K562 (cell line): Measurements from ENCODE around the gene PEX10. TPM values are rescaled to one million over a fixed set of nuclear protein-coding genes. Genes with fewer than 3 reads are reported as not detected.

Experiments
- CREB3 ChIP-seq: fragments of 450-650 bp; conservative IDR thresholded peaks from 2 replicates; pipeline ENCODE4 v1.6.1; 2016; ENCODE audit warnings: missing genetic modification characterization, low read depth, mild to moderate bottlenecking, missing compliant biosample characterization, moderate library complexity
- ETV6 ChIP-seq, 3 experiments: fragments of 150-350 bp in 1 of 3; sonication (generic) in 1 of 3; formaldehyde crosslinking in 1 of 3; IDR thresholded peaks; 2 replicates each; pipeline versions ENCODE4 v1.6.1 to v1.8.0; 2014 to 2022; ENCODE audit warnings: borderline replicate concordance in 2 of 3, low read depth in 2 of 3, antibody characterized with exemption in 1 of 3, low read length in 1 of 3, mild to moderate bottlenecking in 1 of 3, missing genetic modification reagents in 1 of 3
- PTBP1 ChIP-seq: fragments of 200-400 bp; formaldehyde crosslinking; IDR thresholded peaks from 2 replicates; pipeline ENCODE4 v1.6.1; 2017; ENCODE audit warnings: low read depth, low read length
- RCOR1 ChIP-seq, 2 experiments: IDR thresholded peaks; 2 replicates each; pipeline ENCODE4 v1.6.1; 2012; ENCODE audit warnings: low read depth in 2 of 2, low read length in 2 of 2, borderline replicate concordance in 1 of 2, improper control_type of control experiment in 1 of 2
- VEZF1 ChIP-seq: fragments of 200-800 bp; sonication (Bioruptor generic); IDR thresholded peaks from 2 replicates; pipeline ENCODE4 v1.6.1; 2017; ENCODE audit warnings: missing genetic modification characterization, missing compliant biosample characterization
- polyA plus RNA-seq, 8 experiments: library from polyadenylated mRNA; depleted of rRNA in 4 of 8; stranded (reverse) in 5 of 8; unstranded in 3 of 8; fragments of >200 nt; fragmentation: Nextera tagmentation in 2 of 8; fragmentation: Illumina TruSeq in 1 of 8; extraction: Ambion mirVana in 2 of 8; extraction: Trizol in 1 of 8; gene quantifications; 2 replicates each; pipeline versions ENCODE4 v1.2.1 to v1.2.3, GENCODE V29; 2011 to 2014; ENCODE audit warnings: inconsistent platforms in 1 of 8, missing spikeins in 1 of 8
- total RNA-seq, 7 experiments: library from RNA; depleted of rRNA in 6 of 7; stranded (reverse); fragments of >200 nt in 6 of 7; fragmentation: Illumina TruSeq in 2 of 7; extraction: Trizol in 2 of 7; gene quantifications; 2 replicates each; pipeline versions ENCODE4 v1.2.1 to v1.2.3, GENCODE V29; 2011 to 2021; ENCODE audit warnings: low replicate concordance in 1 of 7
- TF ChIP-seq, protein P1 (sequence below): IDR thresholded peaks from 2 replicates; pipeline ENCODE4 v1.6.1; 2014; ENCODE audit warnings: antibody characterized with exemption
- TF ChIP-seq, protein P2 (sequence below), 2 experiments: fragments of 450-650 bp; IDR thresholded peaks; 2 replicates each; pipeline ENCODE4 v1.6.1; 2016; ENCODE audit warnings: mild to moderate bottlenecking in 2 of 2, borderline replicate concordance in 1 of 2, low read depth in 1 of 2, moderate library complexity in 1 of 2

The PEX10 gene
- total and polyA plus RNA-seq, 9 of the 15 experiments (the other 6 are each of a cell fraction or from before 2014, with no cell fraction given), result 0.03 to 26.2 (median 8.7) TPM

DNA sequence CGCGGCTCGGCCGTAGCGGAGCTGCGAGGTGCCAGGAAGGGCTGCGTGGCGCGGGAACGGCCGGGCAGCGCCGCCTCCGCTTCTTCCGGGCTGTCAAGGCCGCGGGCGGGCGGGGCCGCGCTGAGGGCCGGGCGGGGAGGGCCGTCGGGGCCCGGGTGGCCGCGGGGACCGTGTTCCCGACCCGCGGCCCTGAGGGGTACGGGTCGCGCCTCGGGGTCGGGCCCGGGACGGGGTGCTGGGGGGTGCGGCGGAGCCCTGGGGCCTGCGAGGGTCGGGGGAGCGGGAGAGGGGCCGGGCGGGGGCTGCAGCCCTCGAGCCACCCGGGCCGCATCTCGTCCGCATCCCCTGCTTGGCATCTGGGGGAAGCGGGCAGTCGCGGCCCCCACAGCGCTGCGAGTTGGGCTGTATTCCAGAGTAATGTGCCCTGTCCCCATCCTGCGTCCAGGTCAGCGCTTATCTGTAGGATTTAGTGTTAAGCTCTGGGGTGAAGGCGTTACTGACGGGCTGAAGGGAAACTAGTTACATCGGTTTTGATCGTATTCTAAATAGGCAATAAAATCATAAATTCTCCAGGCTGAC lies 20.3 kb downstream of the PEX10 start (continued):
- TF ChIP-seq RCOR1 (IDR thresholded peaks at IDR 0.05; ENCODE audit: borderline replicate concordance in 1 of 2, low read depth in 2 of 2, low read length in 2 of 2), result no peak
- TF ChIP-seq, protein P1, sequence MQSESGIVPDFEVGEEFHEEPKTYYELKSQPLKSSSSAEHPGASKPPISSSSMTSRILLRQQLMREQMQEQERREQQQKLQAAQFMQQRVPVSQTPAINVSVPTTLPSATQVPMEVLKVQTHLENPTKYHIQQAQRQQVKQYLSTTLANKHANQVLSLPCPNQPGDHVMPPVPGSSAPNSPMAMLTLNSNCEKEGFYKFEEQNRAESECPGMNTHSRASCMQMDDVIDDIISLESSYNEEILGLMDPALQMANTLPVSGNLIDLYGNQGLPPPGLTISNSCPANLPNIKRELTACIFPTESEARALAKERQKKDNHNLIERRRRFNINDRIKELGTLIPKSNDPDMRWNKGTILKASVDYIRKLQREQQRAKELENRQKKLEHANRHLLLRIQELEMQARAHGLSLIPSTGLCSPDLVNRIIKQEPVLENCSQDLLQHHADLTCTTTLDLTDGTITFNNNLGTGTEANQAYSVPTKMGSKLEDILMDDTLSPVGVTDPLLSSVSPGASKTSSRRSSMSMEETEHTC, result no peak
- TF ChIP-seq CREB3 (tag), result no peak
- peak; percentile 74 for TF ChIP-seq VEZF1 (CRISPR knock-in tag)
- TF ChIP-seq PTBP1, result no peak
- TF ChIP-seq ETV6 (IDR thresholded peaks at IDR 0.05; ENCODE audit: borderline replicate concordance in 1 of 2, low read depth in 2 of 2, low read length in 1 of 2), result 0 out of 4 replicates have a peak, but pooled peaks of 1 of the 2 experiments have one; percentile 8
- no peak for TF ChIP-seq ETV6 (CRISPR knock-in tag; IDR thresholded peaks at IDR 0.05; ENCODE audit: borderline replicate concordance)
- TF ChIP-seq, protein P2, sequence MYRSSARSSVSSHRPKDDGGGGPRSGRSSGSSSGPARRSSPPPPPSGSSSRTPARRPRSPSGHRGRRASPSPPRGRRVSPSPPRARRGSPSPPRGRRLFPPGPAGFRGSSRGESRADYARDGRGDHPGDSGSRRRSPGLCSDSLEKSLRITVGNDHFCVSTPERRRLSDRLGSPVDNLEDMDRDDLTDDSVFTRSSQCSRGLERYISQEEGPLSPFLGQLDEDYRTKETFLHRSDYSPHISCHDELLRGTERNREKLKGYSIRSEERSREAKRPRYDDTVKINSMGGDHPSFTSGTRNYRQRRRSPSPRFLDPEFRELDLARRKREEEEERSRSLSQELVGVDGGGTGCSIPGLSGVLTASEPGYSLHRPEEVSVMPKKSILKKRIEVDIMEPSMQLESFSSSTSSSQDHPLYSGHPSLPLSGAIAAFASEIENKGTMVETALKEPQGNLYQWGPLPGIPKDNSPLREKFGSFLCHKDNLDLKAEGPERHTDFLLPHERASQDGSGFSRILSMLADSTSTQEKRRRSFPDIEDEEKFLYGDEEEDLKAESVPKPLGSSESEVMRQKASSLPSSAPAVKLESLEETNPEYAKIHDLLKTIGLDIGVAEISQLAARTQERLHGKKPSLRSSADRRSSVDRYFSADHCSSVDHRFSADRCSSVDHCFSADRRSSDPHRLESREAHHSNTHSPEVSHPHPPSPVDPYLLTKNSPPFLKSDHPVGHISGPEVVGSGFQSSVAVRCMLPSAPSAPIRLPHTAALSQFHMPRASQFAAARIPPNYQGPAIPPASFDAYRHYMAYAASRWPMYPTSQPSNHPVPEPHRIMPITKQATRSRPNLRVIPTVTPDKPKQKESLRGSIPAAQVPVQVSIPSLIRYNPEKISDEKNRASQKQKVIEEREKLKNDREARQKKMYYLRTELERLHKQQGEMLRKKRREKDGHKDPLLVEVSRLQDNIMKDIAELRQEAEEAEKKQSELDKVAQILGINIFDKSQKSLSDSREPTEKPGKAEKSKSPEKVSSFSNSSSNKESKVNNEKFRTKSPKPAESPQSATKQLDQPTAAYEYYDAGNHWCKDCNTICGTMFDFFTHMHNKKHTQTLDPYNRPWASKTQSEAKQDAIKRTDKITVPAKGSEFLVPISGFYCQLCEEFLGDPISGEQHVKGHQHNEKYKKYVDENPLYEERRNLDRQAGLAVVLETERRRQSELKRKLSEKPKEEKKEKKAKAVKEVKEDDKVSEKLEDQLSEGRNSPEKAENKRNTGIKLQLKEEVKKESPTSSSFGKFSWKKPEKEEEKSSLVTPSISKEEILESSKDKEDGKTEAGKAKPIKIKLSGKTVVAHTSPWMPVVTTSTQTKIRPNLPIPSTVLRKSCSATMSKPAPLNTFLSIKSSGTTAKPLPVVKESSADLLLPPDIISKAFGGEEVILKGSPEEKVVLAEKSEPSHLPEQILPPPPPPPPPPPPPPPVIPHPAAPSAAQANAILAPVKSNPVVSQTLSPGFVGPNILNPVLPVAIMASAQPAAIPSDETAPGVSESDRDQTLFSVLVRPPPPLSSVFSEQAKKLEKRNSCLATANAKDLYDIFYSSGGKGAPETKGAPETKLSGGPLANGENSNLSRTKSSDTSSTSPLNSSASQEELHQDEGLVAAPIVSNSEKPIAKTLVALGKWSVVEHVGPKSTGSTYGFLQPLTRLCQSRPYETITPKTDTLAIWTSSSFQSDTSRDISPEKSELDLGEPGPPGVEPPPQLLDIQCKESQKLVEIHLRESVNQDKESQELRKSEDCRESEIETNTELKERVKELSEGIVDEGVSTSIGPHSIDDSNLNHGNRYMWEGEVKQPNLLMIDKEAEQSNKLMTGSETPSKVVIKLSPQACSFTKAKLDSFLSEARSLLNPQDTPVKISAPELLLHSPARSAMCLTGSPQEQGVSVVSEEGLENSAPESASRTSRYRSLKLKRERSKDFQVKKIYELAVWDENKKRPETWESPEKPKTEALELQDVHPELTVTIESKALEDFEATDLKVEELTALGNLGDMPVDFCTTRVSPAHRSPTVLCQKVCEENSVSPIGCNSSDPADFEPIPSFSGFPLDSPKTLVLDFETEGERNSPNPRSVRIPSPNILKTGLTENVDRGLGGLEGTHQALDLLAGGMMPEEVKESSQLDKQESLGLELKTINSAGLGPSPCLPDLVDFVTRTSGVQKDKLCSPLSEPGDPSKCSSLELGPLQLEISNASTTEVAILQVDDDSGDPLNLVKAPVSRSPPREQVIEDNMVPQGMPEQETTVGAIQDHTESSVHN (IDR thresholded peaks at IDR 0.05; ENCODE audit: borderline replicate concordance in 1 of 2, low read depth in 1 of 2), result no peak
